RPMI8226 (cell line): ENCODE data around the gene ZBTB12.
"Not testable (repeated sequence)": the region's sequence is repeated elsewhere in the genome, so short reads cannot be mapped to it uniquely, and the experiment has no call there.

Source experiments
- DNase-seq: peaks from one replicate; pipeline ENCODE4 v3.0.0-alpha.2; 2015

ZBTB12 gene, protein sequence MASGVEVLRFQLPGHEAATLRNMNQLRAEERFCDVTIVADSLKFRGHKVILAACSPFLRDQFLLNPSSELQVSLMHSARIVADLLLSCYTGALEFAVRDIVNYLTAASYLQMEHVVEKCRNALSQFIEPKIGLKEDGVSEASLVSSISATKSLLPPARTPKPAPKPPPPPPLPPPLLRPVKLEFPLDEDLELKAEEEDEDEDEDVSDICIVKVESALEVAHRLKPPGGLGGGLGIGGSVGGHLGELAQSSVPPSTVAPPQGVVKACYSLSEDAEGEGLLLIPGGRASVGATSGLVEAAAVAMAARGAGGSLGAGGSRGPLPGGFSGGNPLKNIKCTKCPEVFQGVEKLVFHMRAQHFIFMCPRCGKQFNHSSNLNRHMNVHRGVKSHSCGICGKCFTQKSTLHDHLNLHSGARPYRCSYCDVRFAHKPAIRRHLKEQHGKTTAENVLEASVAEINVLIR

DNA sequence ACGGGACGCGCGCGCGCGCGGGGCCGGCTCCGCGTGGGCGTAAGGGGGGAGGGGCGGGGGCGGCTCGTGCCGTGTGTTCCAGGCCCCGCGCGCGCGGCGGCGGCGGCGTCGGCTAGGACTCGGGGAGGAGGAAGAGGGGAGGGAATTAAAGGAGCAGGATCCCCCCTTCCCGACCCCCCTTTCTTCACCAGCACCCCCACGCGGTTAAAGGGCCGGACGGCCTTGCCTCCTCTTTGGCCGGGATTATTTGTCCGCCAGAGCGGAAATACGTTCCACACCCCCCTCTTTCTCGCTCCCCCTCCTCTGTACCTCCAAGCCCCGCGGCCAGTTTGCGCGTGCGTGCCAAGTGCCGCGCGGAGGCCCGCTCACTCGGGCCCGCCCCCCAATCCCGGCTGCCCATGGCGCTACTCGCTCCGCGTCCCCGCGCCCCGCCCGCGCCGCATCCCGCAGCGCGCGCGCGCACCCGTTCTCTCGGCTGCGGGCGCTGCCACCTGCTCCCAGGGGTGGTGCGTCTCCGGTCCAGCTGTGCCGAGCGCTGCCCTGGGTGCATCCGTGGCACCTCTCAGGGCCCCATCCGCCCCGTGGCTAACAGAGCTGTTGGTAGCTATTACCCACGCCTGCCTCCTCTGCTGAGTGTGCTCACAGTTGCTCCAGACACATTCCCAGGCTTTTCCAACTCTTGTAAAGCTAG, at the start of gene ZBTB12:
ZBTB12 (minus strand) TSS at position 134 of the 691 bp plus-strand sequence. CDS start 781 bp downstream, outside the sequence.
- DNase-seq, result peak; percentile 95

DNA sequence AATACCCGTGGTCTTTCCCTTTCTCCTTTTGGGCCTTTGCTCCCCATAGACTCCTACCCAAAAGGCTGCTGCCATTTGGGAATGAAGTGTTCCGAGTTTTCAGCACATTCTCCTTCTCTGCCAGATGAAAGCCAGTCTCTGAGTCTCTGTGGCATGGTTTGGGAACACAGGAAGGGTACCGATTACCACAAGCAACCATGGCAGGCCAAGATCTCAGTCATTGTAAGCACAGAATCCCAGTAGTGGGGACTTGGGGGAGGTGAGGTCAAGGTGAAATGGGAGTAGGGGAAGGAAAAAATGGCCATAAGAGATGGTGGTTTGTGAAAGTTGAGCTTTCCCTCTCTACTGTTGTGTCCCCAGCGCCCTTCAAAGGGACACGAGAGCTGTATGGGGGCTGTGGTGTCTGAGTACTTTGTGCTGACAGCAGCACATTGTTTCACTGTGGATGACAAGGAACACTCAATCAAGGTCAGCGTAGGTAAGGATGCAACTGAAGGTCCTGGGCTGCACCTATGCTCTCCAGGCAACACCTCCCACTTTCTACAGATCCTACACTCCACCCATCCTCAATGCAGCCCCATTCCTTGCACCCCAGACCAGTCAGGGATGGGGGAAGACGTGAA, 48.2 kb upstream of the ZBTB12 start:
- DNase-seq, result no peak

DNA sequence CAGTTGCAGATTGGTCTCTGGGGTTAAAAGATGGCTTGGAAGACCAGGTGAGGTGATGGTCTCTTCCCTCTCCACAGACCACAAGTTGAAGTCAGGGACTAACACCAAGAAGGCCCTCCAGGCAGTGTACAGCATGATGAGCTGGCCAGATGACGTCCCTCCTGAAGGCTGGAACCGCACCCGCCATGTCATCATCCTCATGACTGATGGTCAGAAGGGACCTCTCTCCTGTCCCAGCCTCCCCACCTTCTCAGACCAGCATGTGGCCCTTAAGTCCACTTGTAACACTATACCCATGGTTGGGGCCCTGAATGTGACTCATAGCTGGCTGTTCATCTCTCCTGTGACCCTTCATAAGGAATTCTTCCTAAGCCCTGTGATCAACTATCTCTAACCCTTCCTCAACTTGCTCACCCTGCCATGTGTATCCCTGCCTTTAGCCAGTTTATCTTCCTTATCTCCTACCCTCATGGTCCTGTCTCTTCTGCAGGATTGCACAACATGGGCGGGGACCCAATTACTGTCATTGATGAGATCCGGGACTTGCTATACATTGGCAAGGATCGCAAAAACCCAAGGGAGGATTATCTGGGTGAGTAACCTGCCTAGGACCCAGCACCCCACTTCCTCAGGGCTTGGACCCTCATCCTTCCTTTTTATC, 47.0 kb upstream of the ZBTB12 start:
- DNase-seq, result no peak

DNA sequence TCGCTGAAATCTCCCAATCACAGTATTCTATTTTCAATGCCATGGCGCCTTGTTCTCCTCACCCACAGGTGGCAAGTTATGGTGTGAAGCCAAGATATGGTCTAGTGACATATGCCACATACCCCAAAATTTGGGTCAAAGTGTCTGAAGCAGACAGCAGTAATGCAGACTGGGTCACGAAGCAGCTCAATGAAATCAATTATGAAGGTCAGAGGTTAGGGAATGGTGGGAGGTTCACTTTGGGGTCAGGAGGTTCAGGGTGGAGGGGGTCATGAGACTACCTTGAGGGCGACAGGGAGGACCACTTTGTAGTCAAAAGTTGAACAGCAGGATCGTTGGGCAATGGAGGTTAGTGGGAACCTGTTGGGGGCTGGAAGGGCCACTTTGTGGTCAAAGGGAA, 46.4 kb upstream of the ZBTB12 start:
- DNase-seq, result no peak

DNA sequence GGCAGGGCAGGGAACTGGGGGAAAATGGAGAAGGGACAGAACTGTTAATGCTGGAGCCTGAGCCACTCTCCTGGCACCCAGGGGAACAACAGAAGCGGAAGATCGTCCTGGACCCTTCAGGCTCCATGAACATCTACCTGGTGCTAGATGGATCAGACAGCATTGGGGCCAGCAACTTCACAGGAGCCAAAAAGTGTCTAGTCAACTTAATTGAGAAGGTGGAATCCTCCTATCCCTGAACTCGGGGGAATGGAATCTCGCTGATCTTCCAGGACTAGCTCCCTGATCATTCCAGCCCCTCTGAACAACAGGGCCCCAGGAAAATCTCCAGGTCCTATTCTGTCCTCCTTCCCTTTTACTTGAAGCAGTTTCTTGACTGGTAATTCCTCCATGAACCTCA, 46.0 kb upstream of the ZBTB12 start:
- DNase-seq, result no peak

DNA sequence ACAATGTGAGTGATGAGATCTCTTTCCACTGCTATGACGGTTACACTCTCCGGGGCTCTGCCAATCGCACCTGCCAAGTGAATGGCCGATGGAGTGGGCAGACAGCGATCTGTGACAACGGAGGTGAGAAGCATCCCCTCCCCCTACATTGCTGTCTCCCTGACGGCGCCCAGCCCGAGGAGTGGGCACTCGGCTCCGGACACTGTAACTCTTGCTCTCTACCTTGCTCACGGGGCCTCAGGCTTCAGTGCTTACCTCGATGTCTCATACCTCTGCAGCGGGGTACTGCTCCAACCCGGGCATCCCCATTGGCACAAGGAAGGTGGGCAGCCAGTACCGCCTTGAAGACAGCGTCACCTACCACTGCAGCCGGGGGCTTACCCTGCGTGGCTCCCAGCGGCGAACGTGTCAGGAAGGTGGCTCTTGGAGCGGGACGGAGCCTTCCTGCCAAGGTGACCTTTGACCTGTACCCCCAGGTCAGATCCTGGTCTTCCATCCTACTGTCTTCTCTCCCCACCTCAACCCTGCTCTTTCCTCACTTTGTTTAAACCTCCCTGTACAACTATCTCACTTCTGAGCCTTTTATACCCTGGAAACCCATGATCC, 45.3 kb upstream of the ZBTB12 start:
- no peak for DNase-seq

DNA sequence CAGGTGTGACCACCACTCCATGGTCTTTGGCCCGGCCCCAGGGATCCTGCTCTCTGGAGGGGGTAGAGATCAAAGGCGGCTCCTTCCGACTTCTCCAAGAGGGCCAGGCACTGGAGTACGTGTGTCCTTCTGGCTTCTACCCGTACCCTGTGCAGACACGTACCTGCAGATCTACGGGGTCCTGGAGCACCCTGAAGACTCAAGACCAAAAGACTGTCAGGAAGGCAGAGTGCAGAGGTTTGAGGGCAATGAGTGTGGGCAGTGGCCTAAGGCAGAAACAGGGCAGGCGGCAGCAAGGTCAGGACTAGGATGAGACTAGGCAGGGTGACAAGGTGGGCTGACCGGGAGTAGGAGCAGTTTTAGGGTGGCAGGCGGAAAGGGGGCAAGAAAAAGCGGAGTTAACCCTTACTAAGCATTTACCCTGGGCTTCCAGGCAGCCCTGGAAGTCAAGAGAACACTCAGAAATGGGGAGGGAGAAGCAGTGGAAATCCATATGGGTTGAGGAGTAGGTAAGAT, 44.5 kb upstream of the ZBTB12 start:
- DNase-seq, result no peak

DNA sequence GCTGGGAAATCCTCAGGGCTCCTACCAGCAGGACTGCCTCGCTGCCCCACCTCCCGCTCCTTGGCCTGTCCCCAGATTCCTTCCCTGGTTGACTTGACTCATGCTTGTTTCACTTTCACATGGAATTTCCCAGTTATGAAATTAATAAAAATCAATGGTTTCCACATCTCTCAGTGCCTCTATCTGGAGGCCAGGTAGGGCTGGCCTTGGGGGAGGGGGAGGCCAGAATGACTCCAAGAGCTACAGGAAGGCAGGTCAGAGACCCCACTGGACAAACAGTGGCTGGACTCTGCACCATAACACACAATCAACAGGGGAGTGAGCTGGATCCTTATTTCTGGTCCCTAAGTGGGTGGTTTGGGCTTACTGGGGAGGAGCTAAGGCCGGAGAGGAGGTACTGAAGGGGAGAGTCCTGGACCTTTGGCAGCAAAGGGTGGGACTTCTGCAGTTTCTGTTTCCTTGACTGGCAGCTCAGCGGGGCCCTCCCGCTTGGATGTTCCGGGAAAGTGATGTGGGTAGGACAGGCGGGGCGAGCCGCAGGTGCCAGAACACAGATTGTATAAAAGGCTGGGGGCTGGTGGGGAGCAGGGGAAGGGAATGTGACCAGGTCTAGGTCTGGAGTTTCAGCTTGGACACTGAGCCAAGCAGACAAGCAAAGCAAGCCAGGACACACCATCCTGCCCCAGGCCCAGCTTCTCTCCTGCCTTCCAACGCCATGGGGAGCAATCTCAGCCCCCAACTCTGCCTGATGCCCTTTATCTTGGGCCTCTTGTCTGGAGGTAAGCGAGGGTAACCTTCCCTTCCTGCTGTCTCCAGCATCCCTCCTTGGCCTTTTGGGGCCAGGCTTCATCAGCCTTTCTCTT, 43.9 kb upstream of the ZBTB12 start, which contains the start of gene CFB:
CFB (plus strand) TSS at position 589 of the 863 bp plus-strand sequence; CDS start at position 716, 127 bp downstream.
- peak; percentile 15 for DNase-seq

DNA sequence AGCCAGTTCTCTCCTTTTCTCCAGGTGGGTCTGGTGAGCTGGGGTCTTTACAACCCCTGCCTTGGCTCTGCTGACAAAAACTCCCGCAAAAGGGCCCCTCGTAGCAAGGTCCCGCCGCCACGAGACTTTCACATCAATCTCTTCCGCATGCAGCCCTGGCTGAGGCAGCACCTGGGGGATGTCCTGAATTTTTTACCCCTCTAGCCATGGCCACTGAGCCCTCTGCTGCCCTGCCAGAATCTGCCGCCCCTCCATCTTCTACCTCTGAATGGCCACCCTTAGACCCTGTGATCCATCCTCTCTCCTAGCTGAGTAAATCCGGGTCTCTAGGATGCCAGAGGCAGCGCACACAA, 43.2 kb upstream of the ZBTB12 start:
- DNase-seq, result no peak

DNA sequence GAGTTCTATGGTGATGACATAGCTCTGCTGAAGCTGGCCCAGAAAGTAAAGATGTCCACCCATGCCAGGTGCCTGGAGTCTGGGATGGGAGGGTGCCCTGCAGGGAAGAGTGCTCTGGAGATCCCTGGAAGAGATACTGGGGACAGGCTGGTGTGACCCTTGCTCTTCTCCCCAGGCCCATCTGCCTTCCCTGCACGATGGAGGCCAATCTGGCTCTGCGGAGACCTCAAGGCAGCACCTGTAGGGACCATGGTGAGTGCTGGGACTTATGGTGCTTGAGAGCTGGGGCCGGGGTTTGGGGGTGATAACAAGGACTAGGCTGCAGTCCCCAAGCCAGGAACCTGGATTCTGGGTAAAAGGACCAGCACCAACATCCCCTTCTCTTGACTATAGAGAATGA, 41.9 kb upstream of the ZBTB12 start:
- DNase-seq, result no peak

DNA sequence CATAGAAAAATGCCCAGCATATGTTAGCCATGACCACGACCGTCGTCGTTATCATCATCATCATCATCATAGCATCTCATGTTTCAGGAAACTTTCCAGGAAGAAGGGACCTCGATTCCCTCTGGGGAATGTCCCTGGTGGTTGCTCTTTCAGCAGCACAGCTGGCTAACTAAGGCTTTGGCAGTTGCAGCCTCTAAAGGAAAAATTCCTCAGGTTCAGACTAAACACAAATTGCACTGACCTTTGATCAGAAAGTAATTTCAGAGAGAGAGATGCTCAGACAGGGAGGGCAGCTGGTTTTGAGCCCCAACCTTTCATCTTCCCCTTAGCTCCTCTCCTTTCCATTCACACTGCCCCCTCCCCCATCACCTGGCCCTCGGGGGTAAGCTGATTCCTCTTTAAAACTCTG, 38.4 kb upstream of the ZBTB12 start:
- no peak for DNase-seq

DNA sequence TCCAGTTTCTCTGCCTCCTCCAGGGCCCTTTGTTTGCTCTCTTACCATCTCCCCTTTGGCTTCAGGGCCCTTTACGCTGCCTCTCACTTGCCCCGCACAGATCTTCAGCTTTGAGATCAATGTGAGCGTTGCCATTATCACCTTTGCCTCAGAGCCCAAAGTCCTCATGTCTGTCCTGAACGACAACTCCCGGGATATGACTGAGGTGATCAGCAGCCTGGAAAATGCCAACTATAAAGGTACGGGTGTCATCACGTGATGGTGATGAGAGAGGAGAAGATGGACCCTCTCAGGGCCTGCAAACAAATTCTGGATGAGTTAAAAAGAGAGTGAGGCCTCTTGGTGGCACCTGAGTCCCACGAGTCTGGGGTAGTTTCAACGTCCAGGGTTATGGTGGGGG, 33.9 kb upstream of the ZBTB12 start:
- DNase-seq, result no peak

DNA sequence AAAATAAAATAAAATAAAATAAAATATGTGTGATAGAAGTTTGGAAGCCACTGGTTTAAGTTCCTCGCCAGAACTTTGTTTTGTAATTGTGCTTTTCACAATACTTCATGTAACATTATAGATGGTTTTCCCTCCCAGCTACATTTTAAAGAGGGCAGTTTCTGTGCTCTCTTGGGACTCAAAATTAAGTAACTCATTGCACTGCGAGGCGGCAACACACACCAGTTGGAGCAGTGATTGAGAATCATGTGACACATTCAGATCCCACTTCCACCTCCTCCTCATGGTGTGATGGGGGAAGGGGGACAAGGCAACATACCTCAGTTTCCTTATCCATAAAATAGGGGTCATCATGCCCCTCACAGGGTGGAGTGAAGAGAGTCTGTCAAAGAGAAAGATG, 33.1 kb upstream of the ZBTB12 start:
- no peak for DNase-seq

DNA sequence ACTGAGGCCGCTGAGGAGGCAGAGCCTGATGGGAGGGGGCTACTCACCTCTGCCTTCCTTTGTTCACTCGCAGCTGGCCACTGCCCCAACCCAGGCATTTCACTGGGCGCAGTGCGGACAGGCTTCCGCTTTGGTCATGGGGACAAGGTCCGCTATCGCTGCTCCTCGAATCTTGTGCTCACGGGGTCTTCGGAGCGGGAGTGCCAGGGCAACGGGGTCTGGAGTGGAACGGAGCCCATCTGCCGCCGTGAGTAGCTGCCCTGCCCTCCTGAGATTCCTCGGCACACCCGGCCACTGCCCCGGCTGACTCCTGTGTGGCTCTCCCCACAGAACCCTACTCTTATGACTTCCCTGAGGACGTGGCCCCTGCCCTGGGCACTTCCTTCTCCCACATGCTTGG, 31.7 kb upstream of the ZBTB12 start:
- no peak for DNase-seq

DNA sequence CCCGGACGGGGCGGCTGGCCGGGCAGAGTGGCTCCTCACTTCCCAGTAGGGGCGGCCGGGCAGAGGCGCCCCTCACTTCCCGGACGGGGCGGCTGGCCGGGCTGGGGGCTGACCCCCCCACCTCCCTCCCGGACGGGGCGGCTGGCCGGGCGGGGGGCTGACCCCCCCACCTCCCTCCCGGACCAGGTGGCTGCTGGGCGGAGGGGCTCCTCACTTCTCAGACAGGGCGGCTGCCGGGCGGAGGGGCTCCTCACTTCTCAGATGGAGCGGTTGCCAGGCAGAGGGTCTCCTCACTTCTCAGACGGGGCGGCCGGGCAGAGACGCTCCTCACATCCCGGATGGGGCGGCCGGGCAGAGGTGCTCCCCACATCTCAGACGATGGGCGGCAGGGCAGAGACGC, 30.3 kb upstream of the ZBTB12 start:
- DNase-seq, result not testable (repeated sequence)

DNA sequence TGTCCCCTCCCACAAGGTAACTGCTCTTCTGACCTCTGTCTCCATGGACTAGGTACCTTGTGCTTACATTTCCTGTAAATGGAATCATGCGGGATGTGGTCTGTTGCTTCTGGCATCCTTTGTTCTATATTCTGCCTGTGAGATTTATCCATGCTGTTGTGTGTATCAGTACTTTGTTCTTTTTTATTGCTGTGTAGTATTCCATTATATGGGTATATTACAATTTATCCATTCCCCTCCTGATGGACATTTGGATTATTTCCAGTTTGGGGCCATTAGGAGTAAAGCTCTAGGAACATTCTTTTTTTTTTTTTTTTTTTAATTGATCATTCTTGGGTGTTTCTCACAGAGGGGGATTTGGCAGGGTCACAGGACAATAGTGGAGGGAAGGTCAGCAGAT, 29.1 kb upstream of the ZBTB12 start:
- no peak for DNase-seq

DNA sequence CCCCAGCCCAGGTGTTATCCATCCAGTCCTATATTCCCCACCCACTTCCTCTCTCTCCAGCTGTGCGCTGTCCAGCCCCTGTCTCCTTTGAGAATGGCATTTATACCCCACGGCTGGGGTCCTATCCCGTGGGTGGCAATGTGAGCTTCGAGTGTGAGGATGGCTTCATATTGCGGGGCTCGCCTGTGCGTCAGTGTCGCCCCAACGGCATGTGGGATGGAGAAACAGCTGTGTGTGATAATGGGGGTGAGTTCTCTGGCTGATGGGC, 26.7 kb upstream of the ZBTB12 start:
- no peak for DNase-seq

DNA sequence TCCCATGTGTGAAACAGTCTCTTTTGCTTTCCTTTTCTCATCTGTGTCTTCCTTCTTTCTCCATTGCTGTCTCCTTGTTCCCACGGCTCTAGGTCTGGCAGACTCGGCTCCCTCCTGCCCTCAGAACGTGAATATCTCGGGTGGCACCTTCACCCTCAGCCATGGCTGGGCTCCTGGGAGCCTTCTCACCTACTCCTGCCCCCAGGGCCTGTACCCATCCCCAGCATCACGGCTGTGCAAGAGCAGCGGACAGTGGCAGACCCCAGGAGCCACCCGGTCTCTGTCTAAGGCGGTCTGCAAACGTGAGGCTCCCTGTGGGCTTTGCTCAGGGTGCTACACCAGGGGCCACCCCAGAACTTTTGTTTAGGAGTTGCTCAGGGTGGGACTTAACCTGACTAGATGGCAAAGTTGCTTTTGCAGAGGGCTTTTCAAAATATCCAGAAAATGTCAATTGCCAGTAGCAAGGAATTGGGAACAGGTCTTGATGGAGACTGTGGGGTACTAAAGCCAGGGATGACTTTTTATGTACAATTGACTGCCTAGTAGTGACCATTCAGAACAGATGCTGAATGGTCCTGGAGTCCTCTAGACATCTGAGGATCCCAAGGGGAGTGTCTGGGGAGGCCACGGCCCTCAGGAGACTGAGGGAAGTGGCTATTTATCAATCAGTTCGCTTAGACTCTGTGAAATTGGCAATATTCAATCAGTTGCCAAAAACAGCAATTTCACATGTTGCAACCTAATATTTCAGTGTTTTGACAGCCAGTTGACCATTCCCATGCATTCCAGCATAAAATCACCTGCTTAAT, 26.2 kb upstream of the ZBTB12 start:
- DNase-seq, result no peak

DNA sequence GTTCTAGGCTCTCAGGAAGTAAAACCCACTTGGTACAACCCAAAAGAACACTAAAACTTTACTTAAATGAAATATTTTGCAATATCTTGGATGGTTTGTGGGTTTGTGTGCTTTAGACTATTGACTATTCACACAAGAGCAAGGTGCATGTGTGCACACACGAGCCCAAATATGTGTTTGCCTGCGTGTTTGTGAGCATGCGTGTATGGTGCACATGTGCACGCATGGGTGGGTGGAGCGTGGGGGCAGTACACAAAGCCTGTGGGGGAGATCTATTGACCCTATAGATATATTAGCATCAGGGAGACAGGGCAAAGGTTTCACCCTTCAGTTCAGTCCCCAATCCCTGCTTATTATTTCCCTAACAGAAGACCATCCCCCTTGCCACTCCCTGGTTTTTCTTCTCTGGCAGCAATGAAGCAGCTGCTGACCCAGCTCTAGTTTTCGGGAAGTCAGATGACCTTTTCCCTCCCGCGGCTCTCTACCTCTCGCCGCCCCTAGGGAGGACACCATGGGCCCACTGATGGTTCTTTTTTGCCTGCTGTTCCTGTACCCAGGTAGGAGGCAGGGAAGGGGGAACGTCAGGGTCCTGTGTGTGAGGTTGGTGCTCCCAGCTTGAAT, 25.5 kb upstream of the ZBTB12 start, which contains the start of gene C2:
C2 (plus strand) TSS at position 476 of the 621 bp plus-strand sequence; CDS start at position 512, 36 bp downstream.
- no peak for DNase-seq

DNA sequence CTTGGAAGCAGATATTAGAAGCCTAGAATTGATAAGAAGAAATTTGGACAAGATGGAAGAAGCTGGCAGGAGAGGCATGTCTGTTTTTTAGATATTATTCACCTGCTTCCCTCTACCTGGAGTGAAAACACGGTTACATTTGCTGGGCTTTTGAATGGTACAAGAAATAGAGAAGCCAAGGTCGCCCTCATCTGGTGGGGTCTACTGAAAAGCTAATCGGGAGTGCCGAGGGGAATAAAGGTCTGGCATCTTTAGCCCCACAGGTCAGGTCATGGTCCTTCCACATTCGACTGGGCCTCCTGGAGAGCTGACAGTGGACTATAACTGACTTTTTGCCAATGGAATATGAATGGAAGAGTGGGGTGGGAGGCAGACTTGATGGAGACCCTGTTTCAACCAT, 21.1 kb upstream of the ZBTB12 start:
- peak; percentile 57 for DNase-seq
